A673 (cell line): ENCODE measurements around the gene COL9A3. TPM values are rescaled to one million over a fixed set of nuclear protein-coding genes. Genes with fewer than 3 reads are reported as not detected.

Source experiments
- BruUV-seq: library from RNA; stranded (reverse); fragments of 400-500 nt; replicated peaks from 2 replicates; lab custom pipeline; 2021; lab: Mats Ljungman, UMichigan
- CTCF ChIA-PET: fragments of 300-600 bp; sonication (Branson Sonifier 250); formaldehyde crosslinking; loops from one replicate; lab custom pipeline; 2022; ENCODE audit warnings: antibody characterized with exemption; lab: Charles Lee
- POLR2A ChIA-PET: fragments of 300-600 bp; sonication (Branson Sonifier 250); formaldehyde crosslinking; loops from one replicate; lab custom pipeline; 2022; ENCODE audit warnings: antibody characterized with exemption; ENCODE audit not compliant: low non-redundant PET; lab: Charles Lee
- DNase-seq: peaks from one replicate; pipeline ENCODE4 v3.0.0-alpha.2; 2015; ENCODE audit warnings: low spot score
- H3K27ac ChIP-seq: fragments of 200-600 bp; sonication (generic); 2 replicates; pipeline ENCODE4 v1.5.1; 2016; ENCODE audit warnings: mixed run types, low read depth, mild to moderate bottlenecking, mixed read lengths, antibody characterized with exemption, low read length; ENCODE audit not compliant: poor library complexity, severe bottlenecking
- H3K27me3 ChIP-seq: fragments of 200-600 bp; sonication (generic); replicated peaks from 2 replicates; pipeline ENCODE4 v1.6.1; 2017; ENCODE audit warnings: mixed run types, low read depth, mild to moderate bottlenecking, mixed read lengths, antibody characterized with exemption, low read length; ENCODE audit not compliant: insufficient read depth, poor library complexity
- H3K36me3 ChIP-seq: fragments of 200-600 bp; sonication (generic); 2 replicates; pipeline ENCODE4 v1.6.1; 2016; ENCODE audit warnings: mixed run types, mild to moderate bottlenecking, mixed read lengths, antibody characterized with exemption, low read length; ENCODE audit not compliant: insufficient read depth, poor library complexity, severe bottlenecking
- H3K4me1 ChIP-seq: fragments of 200-600 bp; sonication (generic); 2 replicates; pipeline ENCODE4 v1.6.1; 2017; ENCODE audit warnings: mixed run types, mild to moderate bottlenecking, mixed read lengths, antibody characterized with exemption, low read length; ENCODE audit not compliant: insufficient read depth, poor library complexity, severe bottlenecking
- H3K4me3 ChIP-seq: fragments of 200-600 bp; sonication (generic); 2 replicates; pipeline ENCODE4 v1.5.1; 2016; ENCODE audit warnings: low read depth, mixed run types, mild to moderate bottlenecking, mixed read lengths, low read length; ENCODE audit not compliant: poor library complexity, severe bottlenecking
- H3K9me3 ChIP-seq: fragments of 200-600 bp; sonication (generic); 2 replicates; pipeline ENCODE4 v1.6.1; 2016; ENCODE audit warnings: mixed run types, low read depth, mild to moderate bottlenecking, mixed read lengths, antibody characterized with exemption, low read length; ENCODE audit not compliant: poor library complexity, severe bottlenecking
- EZH2 ChIP-seq: fragments of 200-600 bp; sonication (generic); IDR thresholded peaks from 2 replicates; pipeline ENCODE4 v1.6.1; 2017; ENCODE audit warnings: borderline replicate concordance, low read depth, mild to moderate bottlenecking, mixed read lengths, antibody characterized with exemption, low read length; ENCODE audit not compliant: poor library complexity, severe bottlenecking
- intact Hi-C: fragments of 100-400 bp; cut with micrococcal nuclease; formaldehyde crosslinking; loops from one replicate; pipeline ENCODE4 v1.10.0; 2022; ENCODE audit not compliant: unreplicated experiment
- total RNA-seq: library from RNA; stranded (reverse); gene quantifications from 2 replicates; pipeline ENCODE4 v1.2.3, GENCODE V29; 2021
- TF ChIP-seq, protein P1 (sequence below): fragments of 300-800, 200-600 bp; sonication (generic); conservative IDR thresholded peaks from 2 replicates; pipeline ENCODE4 v1.5.1; 2017; ENCODE audit warnings: low read depth, mild to moderate bottlenecking, antibody characterized with exemption, low read length, moderate library complexity, mixed read lengths

The COL9A3 gene
- total RNA-seq, 1 experiment from 2014 or later, result 8.4 TPM

DNA sequence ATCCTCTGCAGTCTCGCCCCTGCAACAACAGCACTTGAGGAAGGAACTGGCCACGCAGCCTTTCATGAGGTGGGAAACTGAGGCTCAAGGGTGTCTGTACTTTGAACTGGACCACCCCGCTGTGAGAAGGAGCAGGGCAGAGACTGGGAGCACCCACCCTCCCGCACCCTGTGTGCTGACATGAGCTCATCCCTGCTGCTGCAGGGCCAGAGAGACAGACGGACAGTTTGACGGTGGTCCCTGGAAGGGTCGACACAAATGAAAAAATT, 37.5 kb upstream of the COL9A3 start:
- Histone ChIP-seq H3K36me3 (no peaks in the 10 kb centered on the region), H3K9me3 (no peaks in the 10 kb centered on the region), H3K27me3 (no peaks in the 10 kb centered on the region), H3K27ac (peak overlapping the region; percentile 34), H3K4me1 (peaks cover 39% of the 10 kb centered on the region), H3K4me3 (no peak overlapping the region)
- CTCF ChIA-PET, result interaction anchor here (0.6 to 0.7 kb wide), 2 partner anchors 12 to 56 kb away, joined by 3 read pairs; no protein-coding TSS in a partner anchor
- BruUV-seq, result no TSS peak
- no peak for DNase-seq
- TF ChIP-seq, protein P1, sequence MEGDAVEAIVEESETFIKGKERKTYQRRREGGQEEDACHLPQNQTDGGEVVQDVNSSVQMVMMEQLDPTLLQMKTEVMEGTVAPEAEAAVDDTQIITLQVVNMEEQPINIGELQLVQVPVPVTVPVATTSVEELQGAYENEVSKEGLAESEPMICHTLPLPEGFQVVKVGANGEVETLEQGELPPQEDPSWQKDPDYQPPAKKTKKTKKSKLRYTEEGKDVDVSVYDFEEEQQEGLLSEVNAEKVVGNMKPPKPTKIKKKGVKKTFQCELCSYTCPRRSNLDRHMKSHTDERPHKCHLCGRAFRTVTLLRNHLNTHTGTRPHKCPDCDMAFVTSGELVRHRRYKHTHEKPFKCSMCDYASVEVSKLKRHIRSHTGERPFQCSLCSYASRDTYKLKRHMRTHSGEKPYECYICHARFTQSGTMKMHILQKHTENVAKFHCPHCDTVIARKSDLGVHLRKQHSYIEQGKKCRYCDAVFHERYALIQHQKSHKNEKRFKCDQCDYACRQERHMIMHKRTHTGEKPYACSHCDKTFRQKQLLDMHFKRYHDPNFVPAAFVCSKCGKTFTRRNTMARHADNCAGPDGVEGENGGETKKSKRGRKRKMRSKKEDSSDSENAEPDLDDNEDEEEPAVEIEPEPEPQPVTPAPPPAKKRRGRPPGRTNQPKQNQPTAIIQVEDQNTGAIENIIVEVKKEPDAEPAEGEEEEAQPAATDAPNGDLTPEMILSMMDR, result no peak
- no peak for TF ChIP-seq EZH2
- POLR2A ChIA-PET, result no interaction called here
- intact Hi-C loops, result no loop called here

DNA sequence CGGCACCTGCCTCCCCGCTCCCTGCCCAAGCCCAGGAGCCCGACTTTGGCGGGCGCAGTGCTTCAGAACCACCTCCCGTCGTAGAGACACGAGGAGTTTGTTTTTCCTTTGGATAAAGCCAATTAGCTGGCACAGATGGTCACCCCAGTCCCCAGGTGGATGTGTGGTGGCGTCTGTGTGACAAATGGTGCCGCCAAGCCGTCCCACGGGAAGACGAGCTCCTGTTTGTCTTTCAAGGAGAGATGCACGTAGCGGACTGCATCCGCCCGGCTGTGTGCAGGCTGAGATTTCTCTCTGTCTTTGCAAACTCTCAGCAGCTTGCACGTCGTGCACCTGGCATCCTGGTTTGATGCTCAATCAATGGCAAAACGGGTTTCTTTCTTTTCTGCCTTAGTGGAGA, 36.6 kb upstream of the COL9A3 start:
- no peak overlapping the region for H3K27ac ChIP-seq
- H3K4me3 ChIP-seq, result no peak overlapping the region
- intact Hi-C loops, result no loop called here
- no peak for DNase-seq
- H3K36me3 ChIP-seq, result no peaks in the 10 kb centered on the region
- no peaks in the 10 kb centered on the region for H3K27me3 ChIP-seq
- CTCF ChIA-PET, result interaction anchor here (0.7 kb wide), 1 partner anchor 11 kb away, joined by 3 read pairs; no protein-coding TSS in a partner anchor
- TF ChIP-seq EZH2, result no peak
- H3K4me1 ChIP-seq, result peaks cover 30% of the 10 kb centered on the region
- no TSS peak for BruUV-seq
- POLR2A ChIA-PET, result no interaction called here
- H3K9me3 ChIP-seq, result no peaks in the 10 kb centered on the region

DNA sequence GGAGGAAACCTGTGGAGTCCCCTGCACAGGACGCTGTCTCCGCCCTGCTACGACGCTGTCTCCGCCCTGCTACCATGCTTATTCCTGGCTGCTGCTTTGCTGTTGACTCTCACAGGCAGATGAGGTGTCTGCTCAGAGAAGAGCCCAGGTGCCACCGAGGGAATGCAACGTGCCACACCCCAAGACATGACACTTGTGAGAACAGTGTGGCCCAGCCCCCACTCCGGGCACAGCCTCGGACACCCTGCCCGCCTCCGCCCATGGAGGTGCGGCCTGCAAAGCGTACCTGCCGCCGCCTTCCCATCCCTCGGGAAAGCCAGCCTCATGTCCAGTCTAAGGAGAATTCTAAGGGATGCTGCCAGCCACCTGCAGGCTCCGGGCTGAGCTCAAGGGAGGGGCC, 36.2 kb upstream of the COL9A3 start:
- Histone ChIP-seq H3K4me3 (no peak overlapping the region), H3K27me3 (no peaks in the 10 kb centered on the region), H3K9me3 (no peaks in the 10 kb centered on the region), H3K4me1 (peaks cover 27% of the 10 kb centered on the region), H3K36me3 (no peaks in the 10 kb centered on the region), H3K27ac (no peak overlapping the region)
- TF ChIP-seq, protein P1, result no peak
- no peak for TF ChIP-seq EZH2
- no peak for DNase-seq
- intact Hi-C loops, result no loop called here
- no TSS peak for BruUV-seq
- ChIA-PET POLR2A (no interaction called here), CTCF (no interaction called here)
